HCT116 (cell line): ENCODE measurements around the gene PPP1R1B. TPM values are rescaled to one million over a fixed set of nuclear protein-coding genes. Genes with fewer than 3 reads are reported as not detected.

Experiments
- ATAC-seq: fragments of 200-7000 bp; cut with Tn5 transposase; 2 replicates; pipeline ENCODE4 v1.9.1; 2020; ENCODE audit warnings: mild to moderate bottlenecking, moderate library complexity
- BruUV-seq: library from RNA; stranded (reverse); fragments of 400-500 nt; replicated peaks from 2 replicates; lab custom pipeline; 2021; lab: Mats Ljungman, UMichigan
- CTCF ChIA-PET: fragments of 300-600 bp; sonication (Branson Sonifier 250); formaldehyde crosslinking; loops from one replicate; lab custom pipeline; 2021; ENCODE audit warnings: antibody characterized with exemption; lab: Charles Lee
- POLR2A ChIA-PET: fragments of 300-600, 350-600 bp; sonication (Branson Sonifier 250); formaldehyde crosslinking; loops from one replicate; lab custom pipeline; 2021; ENCODE audit warnings: antibody characterized with exemption; lab: Charles Lee
- RAD21 ChIA-PET, 2 experiments: fragments of 300-600 bp; sonication (Branson Sonifier 250); formaldehyde crosslinking; loops; one replicate each; lab custom pipeline; 2023; ENCODE audit warnings: low total read pairs in 2 of 2; ENCODE audit not compliant: uncharacterized antibody in 2 of 2, unreplicated experiment in 2 of 2, low non-redundant PET in 1 of 2; lab: Charles Lee
- DNase-seq: peaks from one replicate; pipeline ENCODE4 v3.0.0-alpha.2; 2010; ENCODE audit warnings: low read depth, low spot score
- H2AFZ ChIP-seq: fragments of 200-600 bp; shearing (Covaris generic), sonication (generic); 2 replicates; pipeline ENCODE4 v1.6.1; 2017; ENCODE audit warnings: low read depth, mixed run types, mixed read lengths, antibody characterized with exemption, low read length; ENCODE audit not compliant: poor library complexity, severe bottlenecking
- H3K27ac ChIP-seq: 2 replicates; pipeline ENCODE4 v1.5.1; 2012; ENCODE audit warnings: low read depth, low read length
- H3K27me3 ChIP-seq: fragments of 200-600 bp; sonication (generic); 2 replicates; pipeline ENCODE4 v1.6.1; 2016; ENCODE audit warnings: mixed run types, low read length, mixed read lengths; ENCODE audit not compliant: insufficient read depth
- H3K36me3 ChIP-seq, 2 experiments: fragments of 200-500 bp in 1 of 2; fragments of 200-600 bp in 1 of 2; sonication (Bioruptor generic) in 1 of 2; sonication (generic) in 1 of 2; 2 replicates each; pipeline versions ENCODE4 v1.5.1 to v1.6.1; 2014 to 2016; ENCODE audit warnings: low read length in 2 of 2, inconsistent platforms in 1 of 2, mixed read lengths in 1 of 2, mixed run types in 1 of 2; ENCODE audit not compliant: insufficient read depth in 2 of 2, control insufficient read depth in 1 of 2
- H3K4me1 ChIP-seq, 2 experiments: fragments of 200-600 bp in 1 of 2; sonication (generic) in 1 of 2; 2 replicates each; pipeline versions ENCODE4 v1.5.1 to v1.6.1; 2012 to 2017; ENCODE audit warnings: low read length in 2 of 2, inconsistent platforms in 1 of 2, mild to moderate bottlenecking in 1 of 2, mixed read lengths in 1 of 2, mixed run types in 1 of 2, moderate library complexity in 1 of 2; ENCODE audit not compliant: insufficient read depth in 2 of 2, control insufficient read depth in 1 of 2
- H3K4me2 ChIP-seq: fragments of 200-600 bp; sonication (generic); 2 replicates; pipeline ENCODE4 v1.6.1; 2017; ENCODE audit warnings: mixed run types, low read length, mixed read lengths
- H3K4me3 ChIP-seq, 2 experiments: fragments of 200-600 bp in 1 of 2; sonication (generic) in 1 of 2; replicated peaks in 1 of 2; 2 replicates each; pipeline ENCODE4 v1.5.1; 2011 to 2016; ENCODE audit warnings: low read length in 2 of 2, control low read depth in 1 of 2, low read depth in 1 of 2, mild to moderate bottlenecking in 1 of 2, mixed read lengths in 1 of 2, mixed run types in 1 of 2
- H3K79me2 ChIP-seq: fragments of 200-600 bp; sonication (generic); 2 replicates; pipeline ENCODE4 v1.6.1; 2017; ENCODE audit warnings: mild to moderate bottlenecking, mixed run types, low read length, moderate library complexity, mixed read lengths; ENCODE audit not compliant: insufficient read depth
- H3K9ac ChIP-seq: fragments of 200-600 bp; sonication (generic); 2 replicates; pipeline ENCODE4 v1.6.1; 2016; ENCODE audit warnings: low read length, mixed read lengths
- H3K9me2 ChIP-seq: fragments of 200-600 bp; sonication (generic), shearing (Covaris generic); 2 replicates; pipeline ENCODE4 v1.6.1; 2017; ENCODE audit warnings: mixed run types, mild to moderate bottlenecking, moderate library complexity; ENCODE audit not compliant: insufficient read depth
- H3K9me3 ChIP-seq, 2 experiments: fragments of 200-500 bp in 1 of 2; fragments of 200-600 bp in 1 of 2; sonication (Bioruptor generic) in 1 of 2; sonication (generic) in 1 of 2; 2 replicates each; pipeline ENCODE4 v1.6.1; 2014 to 2017; ENCODE audit warnings: low read length in 2 of 2, mixed read lengths in 2 of 2, inconsistent platforms in 1 of 2, low read depth in 1 of 2, mild to moderate bottlenecking in 1 of 2, mixed run types in 1 of 2, moderate library complexity in 1 of 2; ENCODE audit not compliant: control insufficient read depth in 1 of 2, insufficient read depth in 1 of 2
- H4K20me1 ChIP-seq: fragments of 200-600 bp; sonication (generic), shearing (Covaris generic); 2 replicates; pipeline ENCODE4 v1.6.1; 2017; ENCODE audit warnings: mixed run types, mild to moderate bottlenecking, moderate library complexity; ENCODE audit not compliant: insufficient read depth
- CBX3 ChIP-seq: IDR thresholded peaks from 2 replicates; pipeline ENCODE4 v1.6.1; 2012; ENCODE audit warnings: low read depth
- CEBPB ChIP-seq: IDR thresholded peaks from 2 replicates; pipeline ENCODE4 v1.6.1; 2012; ENCODE audit warnings: low read depth
- EGR1 ChIP-seq: IDR thresholded peaks from 2 replicates; pipeline ENCODE4 v1.6.1; 2012; ENCODE audit warnings: low read depth
- EZH2 ChIP-seq: fragments of 200-600 bp; sonication (generic); IDR thresholded peaks from 2 replicates; pipeline ENCODE4 v1.6.1; 2017; ENCODE audit warnings: antibody characterized with exemption, mixed run types
- EZH2phosphoT487 ChIP-seq: fragments of 200-600 bp; IDR thresholded peaks from 2 replicates; pipeline ENCODE4 v1.6.1; 2018; ENCODE audit warnings: antibody characterized with exemption, borderline replicate concordance
- FOSL1 ChIP-seq: IDR thresholded peaks from 2 replicates; pipeline ENCODE4 v1.6.1; 2012; ENCODE audit warnings: low read depth
- POLR2AphosphoS5 ChIP-seq: IDR thresholded peaks from 2 replicates; pipeline ENCODE4 v1.6.1; 2011; ENCODE audit warnings: mild to moderate bottlenecking, low read depth, low read length, moderate library complexity
- SP1 ChIP-seq: IDR thresholded peaks from 2 replicates; pipeline ENCODE4 v1.6.1; 2012; ENCODE audit warnings: low read depth
- SRF ChIP-seq: IDR thresholded peaks from 2 replicates; pipeline ENCODE4 v1.6.1; 2012; ENCODE audit warnings: low read depth
- TCF7L2 ChIP-seq: IDR thresholded peaks from 2 replicates; pipeline ENCODE4 v1.7.0; 2011; ENCODE audit warnings: borderline replicate concordance, inconsistent platforms; ENCODE audit not compliant: insufficient read depth, insufficient read length; ENCODE audit errors: extremely low read depth
- ZNF274 ChIP-seq: fragments of 200-500 bp; sonication (Bioruptor generic); IDR thresholded peaks from 2 replicates; pipeline ENCODE4 v1.6.1; 2014; ENCODE audit warnings: mild to moderate bottlenecking, low read depth, low read length, inconsistent platforms
- intact Hi-C: fragments of 100-400 bp; cut with micrococcal nuclease; formaldehyde crosslinking; loops from 2 replicates; pipeline ENCODE4 v1.10.0; 2022
- total RNA-seq: library from RNA; stranded (reverse); gene quantifications from one replicate; pipeline ENCODE4 v1.2.1, GENCODE V29; 2021; ENCODE audit not compliant: unreplicated experiment
- TF ChIP-seq, protein P1 (sequence below): IDR thresholded peaks from 2 replicates; pipeline ENCODE4 v1.6.1; 2011; ENCODE audit warnings: mild to moderate bottlenecking, low read length, moderate library complexity; ENCODE audit not compliant: insufficient replicate concordance; ENCODE audit errors: extremely low read depth
- TF ChIP-seq, protein P2 (sequence below), 3 experiments: fragments of 200-600 bp in 1 of 3; sonication (generic) in 1 of 3; IDR thresholded peaks in 2 of 3; conservative IDR thresholded peaks in 1 of 3; 2 replicates each; pipeline ENCODE4 v1.5.1; 2012 to 2017; ENCODE audit warnings: low read depth in 2 of 3, low read length in 2 of 3, antibody characterized with exemption in 1 of 3, borderline replicate concordance in 1 of 3, control low read depth in 1 of 3, mild to moderate bottlenecking in 1 of 3, mixed read lengths in 1 of 3, mixed run types in 1 of 3, moderate library complexity in 1 of 3; ENCODE audit not compliant: insufficient read depth in 1 of 3
- TF ChIP-seq, protein P3 (sequence below): IDR thresholded peaks from 2 replicates; pipeline ENCODE4 v1.6.1; 2012

PPP1R1B gene
- total RNA-seq, 1 experiment from 2014 or later, result 0.49 TPM

DNA sequence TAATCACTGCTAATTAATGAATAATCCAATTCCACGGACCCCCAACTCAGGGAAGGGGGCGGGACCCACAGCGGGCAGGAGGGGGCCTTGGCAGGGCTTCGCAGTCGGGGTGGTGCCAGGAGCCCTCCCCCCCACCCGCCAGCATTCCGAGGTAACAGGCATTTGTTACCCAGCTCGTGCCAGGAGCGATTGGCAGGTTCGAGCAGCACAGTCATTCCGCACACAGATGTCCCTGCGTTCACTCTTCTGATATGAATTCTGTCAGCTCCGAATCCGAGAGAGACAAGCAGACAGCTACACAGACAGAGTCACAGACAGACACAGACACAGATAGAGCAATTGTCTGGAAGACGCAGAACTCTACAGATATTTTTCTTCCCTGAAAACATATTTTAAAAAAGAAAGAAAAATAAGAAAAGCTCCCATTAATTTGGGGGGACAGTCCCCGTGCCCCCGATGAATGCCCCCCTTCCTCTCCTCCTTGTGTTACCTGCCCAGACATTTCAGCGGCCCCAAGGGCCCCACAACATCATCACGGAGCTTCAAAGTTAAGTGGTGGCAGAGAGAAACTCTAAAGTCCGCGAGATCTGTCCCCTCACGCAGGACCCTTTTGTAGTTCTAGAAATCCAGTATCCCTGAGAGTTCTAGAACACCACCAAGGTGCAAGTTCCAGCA is 29.2 kb upstream of the PPP1R1B start:
- no peak overlapping the region for H3K27ac ChIP-seq
- TF ChIP-seq, protein P1, sequence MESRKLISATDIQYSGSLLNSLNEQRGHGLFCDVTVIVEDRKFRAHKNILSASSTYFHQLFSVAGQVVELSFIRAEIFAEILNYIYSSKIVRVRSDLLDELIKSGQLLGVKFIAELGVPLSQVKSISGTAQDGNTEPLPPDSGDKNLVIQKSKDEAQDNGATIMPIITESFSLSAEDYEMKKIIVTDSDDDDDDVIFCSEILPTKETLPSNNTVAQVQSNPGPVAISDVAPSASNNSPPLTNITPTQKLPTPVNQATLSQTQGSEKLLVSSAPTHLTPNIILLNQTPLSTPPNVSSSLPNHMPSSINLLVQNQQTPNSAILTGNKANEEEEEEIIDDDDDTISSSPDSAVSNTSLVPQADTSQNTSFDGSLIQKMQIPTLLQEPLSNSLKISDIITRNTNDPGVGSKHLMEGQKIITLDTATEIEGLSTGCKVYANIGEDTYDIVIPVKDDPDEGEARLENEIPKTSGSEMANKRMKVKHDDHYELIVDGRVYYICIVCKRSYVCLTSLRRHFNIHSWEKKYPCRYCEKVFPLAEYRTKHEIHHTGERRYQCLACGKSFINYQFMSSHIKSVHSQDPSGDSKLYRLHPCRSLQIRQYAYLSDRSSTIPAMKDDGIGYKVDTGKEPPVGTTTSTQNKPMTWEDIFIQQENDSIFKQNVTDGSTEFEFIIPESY, result no peak
- TF ChIP-seq EZH2phosphoT487 (no peak), CEBPB (no peak), TCF7L2 (no peak), CBX3 (no peak), EZH2 (no peak), POLR2AphosphoS5 (no peak), ZNF274 (no peak), SRF (no peak), EGR1 (no peak), FOSL1 (no peak), SP1 (no peak)
- TF ChIP-seq, protein P2, sequence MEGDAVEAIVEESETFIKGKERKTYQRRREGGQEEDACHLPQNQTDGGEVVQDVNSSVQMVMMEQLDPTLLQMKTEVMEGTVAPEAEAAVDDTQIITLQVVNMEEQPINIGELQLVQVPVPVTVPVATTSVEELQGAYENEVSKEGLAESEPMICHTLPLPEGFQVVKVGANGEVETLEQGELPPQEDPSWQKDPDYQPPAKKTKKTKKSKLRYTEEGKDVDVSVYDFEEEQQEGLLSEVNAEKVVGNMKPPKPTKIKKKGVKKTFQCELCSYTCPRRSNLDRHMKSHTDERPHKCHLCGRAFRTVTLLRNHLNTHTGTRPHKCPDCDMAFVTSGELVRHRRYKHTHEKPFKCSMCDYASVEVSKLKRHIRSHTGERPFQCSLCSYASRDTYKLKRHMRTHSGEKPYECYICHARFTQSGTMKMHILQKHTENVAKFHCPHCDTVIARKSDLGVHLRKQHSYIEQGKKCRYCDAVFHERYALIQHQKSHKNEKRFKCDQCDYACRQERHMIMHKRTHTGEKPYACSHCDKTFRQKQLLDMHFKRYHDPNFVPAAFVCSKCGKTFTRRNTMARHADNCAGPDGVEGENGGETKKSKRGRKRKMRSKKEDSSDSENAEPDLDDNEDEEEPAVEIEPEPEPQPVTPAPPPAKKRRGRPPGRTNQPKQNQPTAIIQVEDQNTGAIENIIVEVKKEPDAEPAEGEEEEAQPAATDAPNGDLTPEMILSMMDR (IDR thresholded peaks at IDR 0.05 in 2 of 3, conservative IDR thresholded peaks at IDR 0.05 in 1 of 3; ENCODE audit: borderline replicate concordance in 1 of 3, insufficient read depth in 1 of 3, low read depth in 2 of 3, low read length in 2 of 3), result no peak
- TF ChIP-seq, protein P3, sequence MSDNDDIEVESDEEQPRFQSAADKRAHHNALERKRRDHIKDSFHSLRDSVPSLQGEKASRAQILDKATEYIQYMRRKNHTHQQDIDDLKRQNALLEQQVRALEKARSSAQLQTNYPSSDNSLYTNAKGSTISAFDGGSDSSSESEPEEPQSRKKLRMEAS, result no peak
- peaks cover 64% of the 10 kb centered on the region for H3K27me3 ChIP-seq
- ChIA-PET CTCF (no interaction called here), RAD21 (no interaction called here), POLR2A (no interaction called here)
- no peaks in the 10 kb centered on the region for H3K9me2 ChIP-seq
- ATAC-seq, result no peak
- no peak overlapping the region for H2AFZ ChIP-seq
- no peak for DNase-seq
- no peak overlapping the region for H3K4me3 ChIP-seq
- H3K4me2 ChIP-seq, result no peak overlapping the region
- H3K79me2 ChIP-seq, result no peaks in the 10 kb centered on the region
- intact Hi-C loops, result no loop called here
- H3K36me3 ChIP-seq, result no peaks in the 10 kb centered on the region
- no peaks in the 10 kb centered on the region for H4K20me1 ChIP-seq
- BruUV-seq, result no TSS peak
- H3K4me1 ChIP-seq, result no peaks in the 10 kb centered on the region
- H3K9me3 ChIP-seq, result no peaks in the 10 kb centered on the region
- no peak overlapping the region for H3K9ac ChIP-seq
